Measurements from ENCODE around the gene RNF151.
A peak's percentile ranks its signal among the peaks of the same experiment; 100 is the strongest.

RNF151 gene

GRCh38 chr16:1941162-1942046 lies 25.3 kb upstream of the RNF151 start:
- H3K79me2 ChIP-seq (ENCODE audit: low read length) = peaks cover 4% of the 10 kb centered on the region
- H3K4me1 ChIP-seq (ENCODE audit: low read length) = no peaks in the 10 kb centered on the region
- H3K9me3 ChIP-seq (replicated peaks; ENCODE audit: insufficient read depth, low read length) = no peaks in the 10 kb centered on the region
- peak overlapping the region; percentile 75; the same call in 1 of the 2 replicates for H3K4me2 ChIP-seq (ENCODE audit: low read depth, low read length)
- no peak for DNase-seq
- no peak overlapping the region for H3K27ac ChIP-seq (ENCODE audit: low read length)
- no peak overlapping the region; the same call in 1 of the 2 replicates for H3K9ac ChIP-seq (ENCODE audit: low read length)
- H3K9me2 ChIP-seq (replicated peaks; ENCODE audit: insufficient read depth, low read length) = no peaks in the 10 kb centered on the region
- no peaks in the 10 kb centered on the region for H4K20me1 ChIP-seq (ENCODE audit: insufficient read depth, low read length)
- H3K36me3 ChIP-seq (replicated peaks; ENCODE audit: insufficient read depth, low read length) = peaks cover 3% of the 10 kb centered on the region; the same call in 1 of the 2 replicates
- no peaks in the 10 kb centered on the region for H3K27me3 ChIP-seq (replicated peaks; ENCODE audit: insufficient read depth, low read length)
- H3K4me3 ChIP-seq (ENCODE audit: low read length) = 0 out of 2 replicates have a peak overlapping the region, but pooled peaks have one; percentile 99
- H3F3A ChIP-seq (ENCODE audit: insufficient read depth, low read length) = no peaks in the 10 kb centered on the region
- no peak for TF ChIP-seq CTCF (IDR thresholded peaks at IDR 0.05; ENCODE audit: low read length)
- TF ChIP-seq EZH2 (optimal IDR thresholded peaks at IDR 0.05; ENCODE audit: low read depth, low read length) = no peak
- no peak for TF ChIP-seq EZH2phosphoT487 (IDR thresholded peaks at IDR 0.05; ENCODE audit: low read length)
- H2AFZ ChIP-seq (ENCODE audit: low read length) = no peak overlapping the region

GRCh38 chr16:1942047-1942809 lies 24.4 kb upstream of the RNF151 start:
- H3K4me2 ChIP-seq (ENCODE audit: low read depth, low read length) = peak overlapping the region; percentile 75
- no peaks in the 10 kb centered on the region for H3K27me3 ChIP-seq (replicated peaks; ENCODE audit: insufficient read depth, low read length)
- H4K20me1 ChIP-seq (ENCODE audit: insufficient read depth, low read length) = no peaks in the 10 kb centered on the region
- H3F3A ChIP-seq (ENCODE audit: insufficient read depth, low read length) = no peaks in the 10 kb centered on the region
- no peak for DNase-seq
- no peaks in the 10 kb centered on the region for H3K4me1 ChIP-seq (ENCODE audit: low read length)
- peak overlapping the region; percentile 84 for H3K9ac ChIP-seq (ENCODE audit: low read length)
- no peaks in the 10 kb centered on the region for H3K9me3 ChIP-seq (replicated peaks; ENCODE audit: insufficient read depth, low read length)
- TF ChIP-seq EZH2 (optimal IDR thresholded peaks at IDR 0.05; ENCODE audit: low read depth, low read length) (no peak), EZH2phosphoT487 (IDR thresholded peaks at IDR 0.05; ENCODE audit: low read length) (no peak), CTCF (IDR thresholded peaks at IDR 0.05; ENCODE audit: low read length) (no peak)
- H3K79me2 ChIP-seq (ENCODE audit: low read length) = peaks cover 4% of the 10 kb centered on the region
- H2AFZ ChIP-seq (ENCODE audit: low read length) = peak overlapping the region; percentile 82
- peak overlapping the region; percentile 99 for H3K4me3 ChIP-seq (ENCODE audit: low read length)
- no peak overlapping the region for H3K27ac ChIP-seq (ENCODE audit: low read length)
- H3K36me3 ChIP-seq (replicated peaks; ENCODE audit: insufficient read depth, low read length) = peaks cover 3% of the 10 kb centered on the region; the same call in 1 of the 2 replicates
- no peaks in the 10 kb centered on the region for H3K9me2 ChIP-seq (replicated peaks; ENCODE audit: insufficient read depth, low read length)

- Histone ChIP-seq H3K79me2 (ENCODE audit: low read length) (peaks cover 4% of the 10 kb centered on the region), H3K36me3 (replicated peaks; ENCODE audit: insufficient read depth, low read length) (peaks cover 3% of the 10 kb centered on the region; the same call in 1 of the 2 replicates), H3K9me2 (replicated peaks; ENCODE audit: insufficient read depth, low read length) (no peaks in the 10 kb centered on the region), H3F3A (ENCODE audit: insufficient read depth, low read length) (no peaks in the 10 kb centered on the region), H3K4me1 (ENCODE audit: low read length) (no peaks in the 10 kb centered on the region), H3K9me3 (replicated peaks; ENCODE audit: insufficient read depth, low read length) (no peaks in the 10 kb centered on the region), H4K20me1 (ENCODE audit: insufficient read depth, low read length) (no peaks in the 10 kb centered on the region), H3K27ac (ENCODE audit: low read length) (peak within 1 kb of the TSS; percentile 20; the same call in 1 of the 2 replicates), H3K27me3 (replicated peaks; ENCODE audit: insufficient read depth, low read length) (no peaks in the 10 kb centered on the region), H3K9ac (ENCODE audit: low read length) (peak within 1 kb of the TSS; percentile 84), H3K4me2 (ENCODE audit: low read depth, low read length) (peak within 1 kb of the TSS; percentile 75), H3K4me3 (ENCODE audit: low read length) (peak within 1 kb of the TSS; percentile 99), H2AFZ (ENCODE audit: low read length) (peak within 1 kb of the TSS; percentile 82)
- DNase-seq = peak; percentile 99
- no peak for TF ChIP-seq EZH2 (optimal IDR thresholded peaks at IDR 0.05; ENCODE audit: low read depth, low read length)
- no peak for TF ChIP-seq CTCF (IDR thresholded peaks at IDR 0.05; ENCODE audit: low read length)
- TF ChIP-seq EZH2phosphoT487 (IDR thresholded peaks at IDR 0.05; ENCODE audit: low read length) = no peak
Observed at GRCh38 chr16:1942810-1943726, 23.6 kb upstream of the RNF151 start, which contains the start of gene MSRB1. MSRB1 (minus strand) TSS chr16:1943199; CDS start chr16:1943156, 43 bp downstream.

Data from MM.1S (cell line).